HEK293 (cell line): ENCODE measurements around the gene AADAT.

Experiments used
- AEBP2 ChIP-seq: fragments of 450-650 bp; formaldehyde crosslinking; IDR thresholded peaks from 2 replicates; pipeline ENCODE4 v1.5.1; 2016; ENCODE audit warnings: missing biosample characterization, missing genetic modification characterization, borderline replicate concordance
- BCL6B ChIP-seq: fragments of 450-650 bp; formaldehyde crosslinking; IDR thresholded peaks from 2 replicates; pipeline ENCODE4 v1.5.1; 2017; ENCODE audit warnings: missing biosample characterization, missing genetic modification characterization
- CTCF ChIP-seq: fragments of 450-650 bp; formaldehyde crosslinking; IDR thresholded peaks from 2 replicates; pipeline ENCODE4 v1.5.1; 2016; ENCODE audit warnings: missing biosample characterization, missing genetic modification characterization
- PBX3 ChIP-seq: sonication (generic); formaldehyde crosslinking; IDR thresholded peaks from 2 replicates; pipeline ENCODE4 v1.8.1; 2022; ENCODE audit warnings: mild to moderate bottlenecking, moderate library complexity, missing genetic modification reagents
- REST ChIP-seq: fragments of 450-650 bp; formaldehyde crosslinking; IDR thresholded peaks from 2 replicates; pipeline ENCODE4 v1.5.1; 2016; ENCODE audit warnings: missing biosample characterization, missing genetic modification characterization
- SP2 ChIP-seq: fragments of 450-650 bp; formaldehyde crosslinking; IDR thresholded peaks from 2 replicates; pipeline ENCODE4 v1.5.1; 2016; ENCODE audit warnings: missing biosample characterization, missing genetic modification characterization
- ZNF311 ChIP-seq: fragments of 450-650 bp; formaldehyde crosslinking; IDR thresholded peaks from 2 replicates; pipeline ENCODE4 v1.5.1; 2017; ENCODE audit warnings: missing biosample characterization, missing genetic modification characterization, borderline replicate concordance
- ZNF580 ChIP-seq: fragments of 450-650 bp; formaldehyde crosslinking; IDR thresholded peaks from 2 replicates; pipeline ENCODE4 v1.5.1; 2016; ENCODE audit warnings: missing biosample characterization, missing genetic modification characterization
- ZNF777 ChIP-seq: fragments of 450-650 bp; formaldehyde crosslinking; IDR thresholded peaks from 2 replicates; pipeline ENCODE4 v1.5.1; 2017; ENCODE audit warnings: missing biosample characterization, missing genetic modification characterization, borderline replicate concordance

- TF ChIP-seq ZNF580 (tag by site-specific recombination) (no peak), CTCF (tag by site-specific recombination) (no peak), PBX3 (CRISPR knock-in tag) (no peak), ZNF777 (tag by site-specific recombination) (no peak), REST (tag by site-specific recombination) (no peak), BCL6B (tag by site-specific recombination) (no peak), SP2 (tag by site-specific recombination) (no peak), ZNF311 (tag by site-specific recombination) (no peak), AEBP2 (tag by site-specific recombination) (no peak)
Observed at GRCh38 chr4:170111085-170111484, 21.3 kb upstream of the AADAT start.
